HG02840 (cell line): Measurements from ENCODE around the gene LCN6.
"Not testable (repeated sequence)": the region's sequence is repeated elsewhere in the genome, so short reads cannot be mapped to it uniquely, and the experiment has no call there.

Experiments used
- ATAC-seq: cut with Tn5 transposase; IDR thresholded peaks from one replicate; pipeline ENCODE4 v1.9.1; 2021; ENCODE audit warnings: mild to moderate bottlenecking, moderate library complexity, moderate number of reproducible peaks; ENCODE audit not compliant: unreplicated experiment, low FRiP score

The LCN6 gene

DNA sequence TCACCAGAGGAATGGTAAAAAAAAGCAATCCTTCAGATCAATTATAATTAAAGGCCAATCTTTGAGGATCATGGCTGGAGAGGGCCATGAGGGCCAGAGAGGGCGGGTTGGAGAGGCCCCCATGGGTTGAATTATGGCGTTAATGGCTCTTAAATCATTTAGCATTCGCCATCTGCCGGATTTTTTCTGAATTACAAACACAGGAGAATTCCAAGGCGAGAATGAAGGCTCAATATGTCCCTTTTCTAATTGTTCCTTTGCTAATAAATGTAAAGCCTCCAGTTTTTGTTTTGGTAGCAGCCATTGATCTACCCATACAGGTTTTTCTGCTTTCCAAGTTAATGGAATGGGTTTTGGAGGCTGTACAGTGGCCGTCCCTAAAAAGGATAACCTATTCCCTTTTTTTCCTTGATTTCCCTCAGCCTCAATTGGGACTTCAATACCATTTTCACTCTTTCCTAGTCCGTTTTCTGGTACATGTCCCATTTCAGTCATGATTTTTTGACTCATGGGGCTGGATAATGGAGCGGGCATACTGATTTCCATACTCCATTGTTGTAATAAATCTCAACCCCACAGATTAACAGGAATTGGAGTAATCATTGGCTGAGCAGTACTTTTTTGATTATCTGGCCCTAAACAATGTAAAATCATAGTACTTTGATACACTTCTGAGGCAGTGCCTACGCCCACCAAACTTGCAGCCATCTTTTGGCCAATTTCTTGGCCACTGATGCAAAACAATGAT is 36.1 kb upstream of the LCN6 start:
- no peak for ATAC-seq

DNA sequence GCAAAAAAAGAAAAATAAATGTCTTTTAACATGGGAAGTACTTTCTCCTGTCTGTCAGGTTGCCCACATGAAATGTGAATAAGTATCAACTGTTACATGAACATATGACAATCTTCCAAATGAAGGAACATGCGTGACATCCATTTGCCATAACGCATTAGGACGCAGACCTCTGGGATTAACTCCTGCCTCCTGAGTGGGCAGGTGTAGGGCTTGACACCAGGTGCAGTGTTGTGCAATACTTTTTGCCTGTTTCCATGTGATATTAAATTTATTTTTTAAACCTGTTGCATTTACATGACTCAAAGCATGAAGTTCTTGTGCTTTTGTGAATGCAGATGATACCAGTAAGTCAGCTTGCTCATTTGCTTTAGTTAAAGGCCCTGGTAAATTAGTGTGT is 34.1 kb upstream of the LCN6 start:
- no peak for ATAC-seq

DNA sequence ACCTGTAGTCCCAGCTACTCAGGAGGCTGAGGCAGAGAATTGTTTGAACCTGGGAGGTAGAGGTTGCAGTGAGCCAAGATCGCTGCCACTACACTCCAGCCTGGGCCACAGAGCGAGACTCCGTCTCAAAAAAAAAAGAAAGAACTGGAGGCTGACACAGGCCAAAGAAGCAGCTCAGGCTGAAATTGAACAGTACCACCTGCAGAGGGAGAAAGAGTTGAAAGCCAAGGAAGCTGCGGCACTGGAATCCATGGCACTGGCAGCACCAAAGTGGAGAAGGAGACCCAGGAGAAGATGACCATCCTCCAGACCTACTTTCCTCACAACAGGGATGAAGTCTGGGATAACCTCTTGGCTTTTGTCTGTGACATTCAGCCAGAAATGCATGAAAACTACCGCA is 31.5 kb upstream of the LCN6 start:
- ATAC-seq = no peak

DNA sequence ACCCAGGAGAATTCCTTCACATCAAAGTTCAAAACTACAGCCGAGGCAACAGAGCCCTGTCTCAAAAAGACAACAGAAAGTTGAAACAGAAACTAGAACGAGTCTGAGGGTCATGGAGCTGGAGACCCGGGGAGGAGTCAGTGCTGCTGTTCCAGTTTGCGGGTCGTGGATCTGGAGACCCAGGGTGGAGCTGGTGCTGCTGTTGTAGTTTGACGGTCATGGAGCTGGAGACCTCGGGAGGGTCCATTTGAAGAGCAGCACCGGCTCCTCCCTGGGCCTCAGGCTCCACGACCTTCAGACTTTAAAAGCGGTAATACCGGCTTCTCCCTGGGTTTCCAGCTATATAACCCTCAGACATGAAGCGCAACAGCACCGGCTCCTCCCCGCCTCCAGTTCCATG is 29.0 kb upstream of the LCN6 start:
- no peak for ATAC-seq

DNA sequence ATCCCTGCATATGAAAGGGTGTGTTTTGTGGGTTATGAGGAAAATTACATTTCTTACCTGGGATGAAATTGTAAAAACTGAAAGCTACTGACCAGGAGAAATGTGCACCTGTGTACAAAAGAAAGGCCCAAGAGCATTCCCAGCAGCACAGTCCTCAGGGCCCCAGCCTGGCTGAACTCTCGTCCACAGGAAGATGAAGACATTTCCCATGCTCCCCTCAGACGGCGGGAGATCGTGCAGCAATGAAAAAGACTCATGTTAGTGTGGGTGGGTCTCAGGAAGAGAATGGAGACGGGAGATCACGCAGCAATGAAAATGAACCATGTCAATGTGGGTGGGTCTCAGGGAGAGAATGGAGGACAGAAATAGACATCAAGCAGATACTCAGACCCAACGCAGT is 28.6 kb upstream of the LCN6 start:
- no peak for ATAC-seq

DNA sequence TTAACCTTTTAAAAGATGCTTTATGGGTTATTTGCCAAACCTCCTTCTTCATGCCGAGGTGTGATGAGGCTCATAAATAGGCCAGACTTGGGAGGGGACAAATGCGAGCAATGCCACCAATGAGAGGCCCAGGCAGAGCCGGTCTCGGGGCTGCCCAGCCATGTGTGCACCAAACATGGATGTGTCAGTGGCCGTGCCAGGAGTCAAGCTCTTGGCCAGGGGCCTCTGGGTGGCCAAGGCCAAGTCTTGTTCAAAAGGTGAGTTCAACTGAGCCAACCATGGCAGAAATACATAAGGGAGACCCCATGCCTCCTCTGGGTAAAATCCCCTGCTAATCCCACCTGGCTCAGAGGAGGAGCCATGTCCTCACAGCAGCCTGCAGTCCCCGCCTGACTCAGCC is 26.9 kb upstream of the LCN6 start:
- ATAC-seq = no peak

DNA sequence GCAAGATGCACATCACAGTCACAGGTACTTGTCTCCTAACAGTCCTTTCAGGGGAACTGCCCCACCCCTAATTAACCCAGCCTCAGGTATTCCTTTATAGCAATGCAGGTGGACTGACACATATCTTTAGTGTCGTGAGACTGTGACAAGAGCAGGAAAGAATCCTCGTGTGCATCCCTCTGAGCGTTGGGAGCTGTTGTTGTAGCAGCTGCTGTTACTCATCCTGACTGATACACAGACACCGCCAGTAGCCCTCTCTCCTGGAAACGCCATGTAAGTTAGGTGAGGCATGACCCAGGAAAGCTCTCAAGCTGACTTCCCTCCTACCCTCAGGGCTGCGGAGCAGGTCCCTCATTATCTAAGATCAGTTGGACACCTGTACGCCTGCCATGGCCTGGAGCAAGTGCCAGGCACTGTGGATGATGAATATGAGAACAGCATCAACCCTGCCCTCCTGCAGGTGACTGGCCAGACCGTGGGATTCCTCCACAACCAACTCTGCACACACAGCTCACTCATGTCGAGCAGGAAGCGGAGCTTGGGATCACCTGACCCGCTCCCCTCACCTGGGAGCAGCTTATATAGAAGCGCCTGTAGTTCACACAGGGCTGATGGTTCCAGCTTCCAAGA is 26.2 kb upstream of the LCN6 start:
- ATAC-seq = no peak

DNA sequence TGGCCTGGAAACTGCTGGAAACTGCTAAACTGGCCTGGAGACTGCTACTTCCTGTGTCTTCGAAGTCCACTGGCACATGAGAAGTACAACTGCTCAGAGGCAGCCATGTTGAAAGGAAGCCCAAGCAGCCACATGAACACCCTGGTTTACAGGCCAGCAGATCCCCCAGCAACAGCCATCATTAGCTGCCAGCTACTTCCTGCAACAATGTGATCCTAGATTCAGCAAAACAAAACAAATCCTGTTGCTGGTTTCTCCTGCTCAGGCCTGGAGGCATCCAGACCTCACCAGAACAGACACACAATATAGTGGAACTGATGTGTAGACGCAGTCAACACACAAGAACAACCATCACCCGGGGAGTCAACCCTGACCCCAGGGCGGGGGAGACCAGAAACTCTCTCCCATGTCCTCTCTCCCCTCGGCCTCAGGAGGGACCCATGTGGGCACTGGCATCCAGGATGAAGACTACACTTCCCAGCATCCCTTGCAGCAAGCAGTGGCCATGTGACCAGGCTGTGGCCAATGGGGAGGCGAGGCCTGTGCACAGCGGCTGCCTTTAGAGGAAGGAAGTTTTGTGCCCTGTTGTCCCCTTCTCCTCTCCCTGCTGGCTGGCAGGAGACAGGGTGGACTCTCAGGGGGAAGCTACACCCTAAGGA is 25.2 kb upstream of the LCN6 start:
- ATAC-seq = no peak

DNA sequence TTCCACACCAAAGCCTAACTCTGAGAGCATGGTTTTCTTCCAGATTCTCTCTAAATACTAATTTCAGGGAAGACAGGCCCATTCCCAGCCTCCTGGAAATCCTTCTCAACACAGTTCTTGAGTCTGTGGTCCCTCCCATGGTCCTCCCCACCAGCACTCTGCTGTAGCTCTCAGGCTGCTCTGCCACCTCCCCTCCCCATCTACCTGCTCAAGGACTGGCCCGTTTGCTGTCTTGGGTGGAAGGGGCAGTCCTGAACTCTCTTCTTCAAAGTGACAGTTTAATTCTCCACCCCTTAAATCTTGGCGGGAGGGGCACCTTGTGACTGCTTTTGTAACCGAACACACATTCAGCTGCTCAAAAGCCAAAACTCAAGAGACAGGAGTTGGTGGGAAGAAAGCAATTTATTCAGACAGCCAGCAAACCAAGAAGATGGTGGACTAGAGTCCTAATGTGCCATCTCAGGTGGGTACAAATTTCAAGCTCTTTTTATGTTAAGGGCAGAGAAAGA is 23.6 kb upstream of the LCN6 start:
- ATAC-seq = no peak

DNA sequence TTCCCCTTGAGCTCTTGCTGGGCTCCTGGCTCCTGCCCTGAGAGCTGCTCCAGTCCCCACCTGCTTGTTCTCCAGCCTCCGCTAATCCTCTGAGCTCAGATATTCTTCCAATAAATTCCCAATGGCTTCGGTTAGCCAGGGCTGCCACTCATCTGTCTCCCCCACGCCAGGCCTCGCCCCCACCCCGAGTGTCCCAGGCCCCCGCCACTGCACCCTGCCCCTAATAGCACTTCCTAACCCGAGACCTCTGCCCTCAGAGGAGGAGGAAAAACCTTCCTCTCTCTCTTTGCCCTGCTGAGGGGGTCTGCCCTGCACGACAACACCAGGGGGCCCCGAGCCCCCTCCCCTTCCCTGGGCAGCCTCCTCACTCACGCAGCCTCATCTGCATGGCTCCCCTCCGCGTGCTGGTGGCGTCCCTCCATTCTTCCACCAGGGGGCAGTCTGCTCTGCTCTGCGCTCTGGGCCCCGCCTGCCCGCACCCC is 21.4 kb upstream of the LCN6 start:
- ATAC-seq = no peak

DNA sequence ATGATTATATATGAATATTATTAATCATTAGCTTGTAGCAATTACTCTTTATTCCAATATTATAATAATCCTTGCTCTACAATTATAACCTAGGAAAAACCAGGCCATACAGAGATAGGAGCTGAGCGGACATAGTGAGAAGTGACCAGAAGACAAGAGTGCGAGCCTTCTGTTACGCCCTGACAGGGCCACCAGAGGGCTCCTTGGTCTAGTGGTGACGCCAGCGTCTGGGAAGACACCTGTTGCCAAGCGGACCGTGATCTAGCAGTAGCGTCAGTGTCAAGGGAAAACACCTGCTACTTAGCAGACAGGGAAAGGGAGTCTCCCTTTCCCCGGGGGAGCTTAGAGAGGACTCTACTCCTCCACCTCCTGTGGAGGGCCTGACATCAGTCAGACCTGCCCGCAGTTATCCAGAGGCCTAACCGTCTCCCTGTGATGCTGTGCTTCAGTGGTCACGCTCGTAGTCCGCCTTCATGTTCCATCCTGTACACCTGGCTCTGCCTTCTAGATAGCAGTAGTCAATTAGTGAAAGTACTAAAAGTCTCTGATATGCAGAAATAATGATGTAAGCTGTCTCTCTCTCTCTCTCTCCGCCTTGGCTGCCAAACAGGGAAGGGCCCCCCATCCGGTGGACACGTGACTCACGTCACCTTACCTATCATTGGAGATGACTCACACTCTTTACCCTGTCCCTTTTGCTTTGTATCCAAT is 18.2 kb upstream of the LCN6 start:
- ATAC-seq = not testable (repeated sequence)

DNA sequence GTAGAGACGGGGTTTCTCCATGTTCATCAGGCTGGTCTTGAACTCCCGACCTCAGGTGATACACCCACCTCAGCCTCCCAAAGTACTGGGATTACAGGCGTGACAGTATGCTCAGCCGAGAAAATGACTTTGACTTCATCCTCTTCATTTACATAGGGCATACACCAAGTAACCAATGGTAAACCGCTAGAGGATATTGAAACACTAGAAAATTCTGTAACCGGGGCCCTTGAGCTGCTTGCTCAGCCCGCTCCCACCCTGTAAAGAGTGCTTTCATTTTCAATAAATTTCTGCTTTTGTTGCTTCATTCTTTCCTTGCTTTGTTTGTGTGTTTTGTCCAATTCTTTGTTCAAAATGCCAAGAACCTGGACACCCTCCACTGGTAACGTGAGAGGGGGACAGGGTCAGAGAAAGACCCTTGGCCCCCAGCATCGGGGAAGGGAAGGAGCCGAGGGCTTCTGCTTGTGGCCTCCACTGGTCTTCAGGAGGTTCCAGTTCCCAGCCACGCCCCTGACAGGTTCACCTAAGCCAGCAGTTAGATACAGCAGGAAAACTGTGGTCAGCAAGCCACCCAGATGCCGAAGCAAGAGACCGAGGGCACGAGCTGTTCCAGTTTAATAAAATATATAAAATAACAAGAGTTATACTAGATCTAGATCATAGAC is 17.6 kb upstream of the LCN6 start:
- not testable (repeated sequence) for ATAC-seq

DNA sequence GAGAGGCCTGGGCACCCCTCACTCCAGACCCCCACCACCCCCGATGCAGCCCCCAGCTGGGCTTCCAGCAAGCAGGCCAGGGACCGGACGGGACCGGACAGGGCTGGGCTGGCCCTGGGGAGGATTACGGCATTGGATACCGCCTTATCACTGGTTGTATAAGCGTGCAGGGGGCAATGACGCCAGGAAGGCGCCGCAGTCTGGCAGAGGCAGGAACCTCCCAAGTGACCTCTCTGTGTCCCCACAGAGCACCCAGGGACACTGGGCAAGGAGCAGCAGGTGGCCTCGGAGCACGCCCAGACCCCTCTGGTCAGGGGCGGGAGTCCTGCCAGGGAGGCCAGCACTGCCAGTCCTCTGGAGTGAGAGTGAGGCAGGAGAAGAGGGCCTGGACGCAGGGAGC is 16.7 kb upstream of the LCN6 start:
- ATAC-seq = no peak

DNA sequence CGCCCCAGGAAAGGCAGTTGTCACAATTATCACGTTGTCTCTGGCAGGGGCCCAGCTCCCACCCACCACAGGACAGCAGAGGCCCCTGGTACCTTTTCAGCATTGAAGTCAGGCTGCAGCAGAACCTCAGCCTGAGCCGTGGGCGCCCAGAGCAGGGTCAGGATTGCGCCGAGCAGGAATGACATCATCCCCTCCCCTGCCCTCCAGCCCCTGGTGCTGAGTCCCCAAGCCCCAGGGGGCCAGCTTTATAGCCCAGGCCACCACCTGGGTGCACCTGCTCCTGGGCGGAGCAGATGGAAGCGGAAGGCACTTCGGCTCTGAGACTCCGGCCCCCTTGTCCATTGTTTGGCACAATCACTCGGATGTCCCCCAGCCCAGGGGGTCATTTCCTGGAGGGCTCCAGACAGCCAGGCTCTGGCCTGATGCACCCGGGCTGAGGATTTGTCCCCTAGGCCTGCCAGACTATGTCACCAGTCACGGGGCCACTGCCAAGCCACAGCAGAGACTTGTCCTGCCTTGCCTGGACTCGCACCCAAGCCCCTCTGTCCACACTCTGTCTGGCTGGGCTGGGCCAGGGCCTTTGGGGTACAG is 16.1 kb upstream of the LCN6 start, which contains the start of gene LCN15:
LCN15 (minus strand) TSS at position 218 of the 591 bp plus-strand sequence; CDS start at position 188, 30 bp downstream.
- no peak for ATAC-seq

DNA sequence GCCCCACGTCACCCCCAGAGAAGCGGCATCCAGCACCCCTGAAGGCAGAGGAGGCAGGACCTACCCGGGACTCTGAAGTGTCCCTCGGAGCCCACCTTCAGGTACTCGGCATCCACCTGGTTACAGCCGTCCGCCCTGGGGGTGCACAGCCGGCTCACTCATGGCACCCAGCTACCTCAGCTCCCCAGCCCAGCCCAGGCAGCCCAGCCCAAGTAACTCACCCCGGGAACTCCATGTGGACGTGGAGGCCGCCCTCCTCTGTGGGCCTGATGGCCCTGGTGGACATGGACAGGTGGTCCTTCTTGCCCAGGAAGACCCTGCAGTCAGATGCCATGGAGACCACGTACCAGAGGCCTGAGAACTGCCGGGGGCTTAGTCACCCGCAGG is 15.3 kb upstream of the LCN6 start:
- no peak for ATAC-seq

DNA sequence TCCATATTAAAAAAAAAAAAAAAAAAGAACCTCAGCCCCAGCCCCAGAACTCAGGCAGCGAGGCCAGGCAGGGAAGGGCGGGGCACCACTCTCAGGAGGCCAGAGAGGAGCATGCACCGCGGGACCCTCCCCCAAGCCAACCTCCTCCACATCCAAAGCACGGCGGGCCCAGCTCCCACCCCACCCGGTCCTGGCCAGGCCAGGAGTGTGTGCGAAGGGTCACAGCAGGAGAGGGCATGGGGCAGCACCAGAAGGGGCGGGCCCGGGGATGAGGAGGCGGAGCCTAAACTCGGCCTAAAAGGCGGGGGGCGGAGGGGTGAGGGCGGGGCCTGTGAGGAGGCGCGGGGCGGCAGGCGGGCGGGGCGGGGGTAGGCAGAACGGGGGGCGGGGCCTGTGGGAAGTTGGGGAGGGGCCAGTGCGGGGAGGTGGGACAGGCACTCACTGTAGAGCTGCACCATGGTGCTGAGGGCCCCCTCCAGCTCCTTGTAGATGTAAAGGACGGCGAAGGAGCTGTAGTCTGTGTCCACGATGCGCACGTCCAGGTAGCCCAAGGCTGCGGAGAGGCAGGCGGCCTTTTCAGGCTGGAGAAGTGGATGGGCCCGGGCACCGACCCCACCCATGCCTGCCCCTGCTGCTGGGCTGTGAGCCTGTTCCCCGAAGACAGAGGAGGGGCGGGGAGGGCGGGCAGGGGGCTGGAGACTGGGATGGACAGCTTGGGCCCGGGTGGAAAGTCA is 14.8 kb upstream of the LCN6 start:
- ATAC-seq = no peak

DNA sequence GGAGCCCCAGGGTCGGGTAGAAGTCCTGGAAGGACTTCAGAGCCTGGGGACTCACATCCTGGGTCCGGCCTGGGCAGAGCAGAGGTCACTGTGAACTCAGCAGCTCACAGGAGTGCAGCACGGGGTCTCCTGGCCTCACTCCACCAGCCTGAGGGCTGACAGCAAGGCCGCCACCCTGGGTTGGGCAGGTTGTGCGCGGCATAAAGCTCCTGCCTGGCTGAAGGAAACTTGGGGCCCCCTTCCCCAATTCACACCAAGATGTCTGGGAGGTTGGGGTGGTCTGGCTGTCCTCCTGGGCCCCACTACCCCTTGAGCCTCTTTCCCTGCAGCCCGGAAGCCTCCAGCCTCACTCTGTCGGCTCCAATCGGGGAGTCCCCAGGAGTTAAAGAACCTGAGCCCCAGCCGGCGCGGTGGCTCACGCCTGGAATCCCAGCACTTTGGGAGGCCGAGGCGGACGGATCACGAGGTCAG is 13.9 kb upstream of the LCN6 start:
- ATAC-seq = no peak

DNA sequence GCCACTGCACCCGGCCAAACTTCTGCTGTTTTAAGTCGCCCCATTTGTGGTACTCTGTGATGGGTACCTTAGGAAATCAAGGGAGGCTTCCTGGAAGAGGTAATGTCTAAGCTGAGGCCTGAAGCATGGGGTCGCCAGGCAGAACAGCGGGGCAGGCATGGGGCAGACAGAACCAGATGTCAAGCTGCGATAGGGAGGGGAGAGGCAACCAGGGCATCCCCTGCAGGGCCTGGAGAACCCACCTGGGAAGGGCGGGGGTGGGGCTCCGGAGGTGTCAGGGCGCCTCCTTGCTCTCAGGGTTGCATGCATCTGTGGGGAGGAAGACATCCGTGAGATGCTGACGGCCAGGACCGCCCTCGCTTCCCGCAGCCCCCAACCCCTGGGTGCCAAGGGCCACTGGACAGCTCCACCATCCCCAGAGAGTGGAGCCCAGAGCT is 13.2 kb upstream of the LCN6 start:
- no peak for ATAC-seq
